ENCODE results near the gene RRP8. TPM values are rescaled to one million over a fixed set of nuclear protein-coding genes. Genes with fewer than 3 reads are reported as not detected.

RRP8 gene
- total RNA-seq, 4 donors from 2014 or later = 14.9 to 22.7 (median 18.0) TPM

DNA sequence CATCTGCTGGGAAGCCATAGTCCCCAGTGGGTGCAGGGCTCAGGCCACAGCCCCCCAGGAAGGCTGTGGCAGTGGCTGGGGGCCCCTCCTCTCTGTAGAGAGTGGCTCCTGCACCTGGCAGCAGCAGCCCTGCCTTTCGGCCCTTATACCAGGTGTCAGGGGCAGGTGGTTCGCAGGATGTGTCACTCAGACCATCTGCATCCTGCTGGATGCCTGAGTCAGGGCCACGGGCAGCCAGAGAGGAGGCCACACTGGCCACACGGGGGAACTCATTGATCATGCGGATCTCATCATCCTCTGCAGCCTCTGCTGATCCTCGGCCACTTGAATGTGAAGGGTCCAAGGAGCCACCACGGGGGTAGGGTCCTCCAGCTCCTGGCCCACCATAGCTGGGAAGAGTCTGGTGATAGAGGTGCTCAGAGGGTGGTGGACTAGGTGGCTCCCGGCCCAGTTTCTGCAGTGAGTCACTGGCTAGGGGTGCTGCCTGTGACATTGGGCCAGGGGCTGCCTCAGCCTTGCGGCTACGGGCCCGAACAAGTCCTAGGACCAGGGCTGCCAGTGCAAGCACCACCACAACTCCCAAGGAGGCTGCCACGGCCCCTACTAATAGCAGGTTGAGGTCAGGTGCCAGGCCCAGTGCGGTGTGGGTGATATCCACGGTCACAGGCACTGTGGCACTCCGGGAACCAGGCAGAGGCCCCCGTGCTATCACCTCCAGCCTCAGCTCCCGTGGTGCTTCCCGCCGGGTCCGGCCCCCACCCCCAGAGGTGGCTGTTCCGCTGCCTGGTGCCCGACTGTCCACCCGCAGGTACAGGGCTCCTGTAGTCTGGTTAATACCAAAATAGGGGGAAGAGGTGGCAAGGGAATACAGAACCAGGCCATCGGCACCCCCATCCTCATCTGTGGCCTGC lies 19.1 kb upstream of the RRP8 start:
- TF ChIP-seq CTCF (IDR thresholded peaks at IDR 0.05) (no peak), POLR2A (IDR thresholded peaks at IDR 0.05) (no peak)
- 84 to 88% methylated on average over 15 to 21 of the region's 24 CpGs for WGBS, 2 donors
- no peak for DNase-seq (ENCODE audit: low spot score in 2 of 2)
- intact Hi-C loops (cut with DNase I; ENCODE audit: low total_unique reads) = no loop called here
- H3K4me3 ChIP-seq (ENCODE audit: low read depth, poor library complexity, severe bottlenecking) = no peak overlapping the region

GRCh38 chr11:6621711-6622211 lies 18.3 kb upstream of the RRP8 start:
- WGBS, 2 donors = 86 to 90% methylated on average over 14 to 15 of the region's 16 CpGs
- no peak overlapping the region for H3K4me3 ChIP-seq (ENCODE audit: low read depth, poor library complexity, severe bottlenecking)
- DNase-seq (ENCODE audit: low spot score in 2 of 2) = no peak
- intact Hi-C loops (cut with DNase I; ENCODE audit: low total_unique reads) = no loop called here
- TF ChIP-seq POLR2A (IDR thresholded peaks at IDR 0.05) (no peak), CTCF (IDR thresholded peaks at IDR 0.05) (no peak)

DNA sequence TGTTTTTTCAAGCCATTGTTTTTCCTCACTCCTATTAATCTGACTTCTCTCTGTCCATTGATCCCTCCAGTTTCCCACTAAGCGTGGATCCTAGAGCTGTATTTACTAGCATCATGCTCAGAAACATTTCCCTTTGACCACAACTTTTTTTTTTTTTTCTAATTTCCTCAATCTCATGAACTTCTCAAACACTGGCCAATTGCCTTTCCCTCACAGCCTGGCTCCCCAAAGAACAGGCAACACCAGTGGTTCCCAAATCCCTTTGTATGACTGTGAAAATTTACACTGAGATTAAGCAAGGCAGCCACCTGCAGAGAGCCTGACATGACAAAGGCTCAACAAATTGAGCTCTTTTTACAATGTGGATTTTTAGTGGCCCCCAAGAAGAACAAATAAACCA lies 17.2 kb upstream of the RRP8 start:
- H3K4me3 ChIP-seq (ENCODE audit: low read depth, poor library complexity, severe bottlenecking) = no peak overlapping the region
- TF ChIP-seq POLR2A (IDR thresholded peaks at IDR 0.05) = no peak
- no peak for TF ChIP-seq CTCF (IDR thresholded peaks at IDR 0.05)
- intact Hi-C loops (cut with DNase I; ENCODE audit: low total_unique reads) = no loop called here
- no peak for DNase-seq (ENCODE audit: low spot score in 2 of 2)
- 87 to 95% methylated on average over 1 of the region's 1 CpG for WGBS, 2 donors

GRCh38 chr11:6619004-6619745 lies 15.8 kb upstream of the RRP8 start, which contains the start of gene TPP1:
TPP1 (minus strand) TSS chr11:6619422; CDS start chr11:6619400, 22 bp downstream.
- peak; percentile 96 to 99 for DNase-seq (ENCODE audit: low spot score in 2 of 2)
- peak within 1 kb of the TSS; percentile 56 for H3K4me3 ChIP-seq (ENCODE audit: low read depth, poor library complexity, severe bottlenecking)
- TF ChIP-seq POLR2A (IDR thresholded peaks at IDR 0.05) = peak in 1 of 2 donors; percentile 62
- TF ChIP-seq CTCF (IDR thresholded peaks at IDR 0.05) = no peak
- intact Hi-C loops (cut with DNase I; ENCODE audit: low total_unique reads) = no loop called here
- 1% methylated on average over 16 of the region's 16 CpGs for WGBS, 2 donors

DNA sequence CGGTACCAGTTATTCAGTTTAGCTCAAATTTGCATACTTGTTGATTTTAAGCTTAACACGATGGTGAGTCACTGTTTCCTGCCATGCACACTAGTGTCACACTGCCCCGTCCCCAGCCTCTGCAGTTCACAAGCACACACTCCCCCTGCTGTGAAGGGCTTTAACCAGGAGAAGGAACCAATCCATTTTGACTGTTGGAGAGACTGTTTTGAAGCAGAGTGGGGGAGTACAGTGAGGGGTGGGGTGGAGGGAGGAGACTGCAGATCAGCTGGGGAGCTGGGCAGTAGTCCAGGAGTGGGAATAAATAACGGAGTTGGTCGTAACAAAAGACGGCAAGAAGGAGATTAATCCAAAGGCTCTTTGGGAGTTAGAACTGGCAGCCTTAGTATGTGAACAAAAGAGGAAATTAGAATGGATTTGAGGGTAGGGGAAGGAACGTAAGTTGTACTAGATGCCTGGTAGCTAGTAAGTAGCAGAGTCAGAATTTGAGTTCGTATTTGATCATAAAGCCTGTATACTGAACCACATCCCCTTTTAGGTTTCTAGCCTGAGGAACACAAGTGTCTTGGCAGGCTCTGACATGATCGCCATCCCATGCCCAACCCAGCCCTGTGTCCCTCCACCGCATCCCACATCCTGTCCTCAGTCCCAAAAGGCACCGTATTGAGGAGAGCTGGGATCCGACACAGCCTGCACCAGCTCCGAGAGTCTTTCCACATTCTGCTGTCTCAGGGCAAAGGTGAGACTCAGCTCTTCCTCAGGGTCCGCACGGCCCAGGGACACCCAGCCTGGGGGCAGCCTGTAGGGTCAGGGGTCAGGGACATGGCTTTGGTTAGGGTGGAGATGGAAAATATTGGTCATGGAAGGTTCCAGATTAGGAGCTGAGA lies 14.9 kb upstream of the RRP8 start:
- DNase-seq (ENCODE audit: low spot score in 2 of 2) = peak in 1 of 2 donors; percentile 49
- intact Hi-C loops (cut with DNase I; ENCODE audit: low total_unique reads) = no loop called here
- peak overlapping the region; percentile 56 for H3K4me3 ChIP-seq (ENCODE audit: low read depth, poor library complexity, severe bottlenecking)
- 6% methylated on average over 15 of the region's 15 CpGs for WGBS, 2 donors
- no peak for TF ChIP-seq POLR2A (IDR thresholded peaks at IDR 0.05)

All from lower leg skin (tissue), 4 donors.